ENCODE measurements around the gene MTARC1.
A peak's percentile ranks its signal among the peaks of the same experiment; 100 is the strongest.

MTARC1 gene

GRCh38 chr1:220770245-220770913 is 16.3 kb upstream of the MTARC1 start:
- no peak for DNase-seq (ENCODE audit: low read depth in 3 of 3)

- DNase-seq (ENCODE audit: low read depth in 3 of 3) = no peak
Observed at GRCh38 chr1:220772846-220773245, 13.9 kb upstream of the MTARC1 start.

- peak in 2 of 3 donors; percentile 18 to 29 for DNase-seq (ENCODE audit: low read depth in 3 of 3)
Observed at GRCh38 chr1:220775240-220775853, 11.4 kb upstream of the MTARC1 start.

GRCh38 chr1:220776254-220776653 is 10.5 kb upstream of the MTARC1 start:
- no peak for DNase-seq (ENCODE audit: low read depth in 3 of 3)

GRCh38 chr1:220776720-220777326 is 9.9 kb upstream of the MTARC1 start:
- DNase-seq (ENCODE audit: low read depth in 3 of 3) = peak; percentile 26 to 71 (median 56)

- no peak for DNase-seq (ENCODE audit: low read depth in 3 of 3)
Observed at GRCh38 chr1:220783453-220783852, 3.3 kb upstream of the MTARC1 start.

- no peak for DNase-seq (ENCODE audit: low read depth in 3 of 3)
Observed at GRCh38 chr1:220784751-220785150, 2.0 kb upstream of the MTARC1 start.

GRCh38 chr1:220785166-220786056 is 1.3 kb upstream of the MTARC1 start:
- no peak for DNase-seq (ENCODE audit: low read depth in 3 of 3)

GRCh38 chr1:220786057-220786336 is 716 bp upstream of the MTARC1 start:
- no peak for DNase-seq (ENCODE audit: low read depth in 3 of 3)

- no peak for DNase-seq (ENCODE audit: low read depth in 3 of 3)
Observed at GRCh38 chr1:220787069-220787619, 431 bp downstream of the MTARC1 start.

GRCh38 chr1:220788900-220789299 is 2.2 kb downstream of the MTARC1 start:
- DNase-seq (ENCODE audit: low read depth in 3 of 3) = no peak

- no peak for DNase-seq (ENCODE audit: low read depth in 3 of 3)
Observed at GRCh38 chr1:220789532-220790147, 2.9 kb downstream of the MTARC1 start.

GRCh38 chr1:220791285-220791684 is 4.6 kb downstream of the MTARC1 start:
- no peak for DNase-seq (ENCODE audit: low read depth in 3 of 3)

- DNase-seq (ENCODE audit: low read depth in 3 of 3) = no peak
Observed at GRCh38 chr1:220791956-220792355, 5.2 kb downstream of the MTARC1 start.

- DNase-seq (ENCODE audit: low read depth in 3 of 3) = no peak
Observed at GRCh38 chr1:220796530-220796929, 9.8 kb downstream of the MTARC1 start.

- DNase-seq (ENCODE audit: low read depth in 3 of 3) = no peak
Observed at GRCh38 chr1:220797044-220797443, 10.3 kb downstream of the MTARC1 start.

GRCh38 chr1:220797553-220797952 is 10.8 kb downstream of the MTARC1 start:
- no peak for DNase-seq (ENCODE audit: low read depth in 3 of 3)

- DNase-seq (ENCODE audit: low read depth in 3 of 3) = no peak
Observed at GRCh38 chr1:220798338-220798737, 11.6 kb downstream of the MTARC1 start.

- no peak for DNase-seq (ENCODE audit: low read depth in 3 of 3)
Observed at GRCh38 chr1:220800262-220800661, 13.5 kb downstream of the MTARC1 start.

GRCh38 chr1:220803401-220804201 is 16.9 kb downstream of the MTARC1 start:
- no peak for DNase-seq (ENCODE audit: low read depth in 3 of 3)

GRCh38 chr1:220804202-220804586 is 17.5 kb downstream of the MTARC1 start:
- DNase-seq (ENCODE audit: low read depth in 3 of 3) = no peak
